Medulla oblongata (tissue), 1 donor: ENCODE results near the gene TMEM208.

Experiments
- DNase-seq: peaks from one replicate; pipeline ENCODE4 v3.0.0-alpha.2; 2015; ENCODE audit errors: extremely low spot score

TMEM208 gene

GRCh38 chr16:67277999-67278772 lies 51.3 kb downstream of the TMEM208 start:
- DNase-seq, result no peak
